ENCODE results near the gene GRM4.

The GRM4 gene

DNA sequence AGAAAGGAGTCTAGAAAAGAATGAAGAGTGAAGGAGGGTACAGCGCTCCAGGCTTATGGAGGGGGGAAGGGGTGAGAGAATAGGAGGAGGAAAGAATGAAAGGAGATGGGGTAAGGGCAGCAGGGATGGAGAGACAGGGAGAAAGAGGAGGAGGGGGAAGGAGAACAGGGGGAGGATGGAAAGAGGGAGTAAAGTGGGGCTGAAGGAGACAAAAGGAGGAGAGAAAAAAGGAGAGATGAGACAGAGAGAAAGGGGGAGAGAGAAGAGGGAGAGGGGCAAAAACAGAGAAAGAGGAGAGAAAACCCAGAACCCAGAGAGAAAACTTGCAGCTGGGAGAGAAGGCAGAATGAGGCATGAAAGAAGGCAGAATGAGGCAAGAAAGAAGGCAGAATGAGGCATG lies 110.7 kb downstream of the GRM4 start:
- Histone ChIP-seq H3K4me3 (ENCODE audit: low read length, poor library complexity, severe bottlenecking) (no peak overlapping the region), H3K27me3 (ENCODE audit: insufficient read depth, low read length, poor library complexity, severe bottlenecking) (no peaks in the 10 kb centered on the region), H3K9ac (ENCODE audit: low read depth, low read length, poor library complexity, severe bottlenecking) (no peak overlapping the region), H3K4me1 (ENCODE audit: insufficient read depth, low read length, poor library complexity, severe bottlenecking) (peaks cover 19% of the 10 kb centered on the region), H3K9me3 (ENCODE audit: insufficient read depth, low read depth, low read length) (no peaks in the 10 kb centered on the region), H3K4me2 (ENCODE audit: low read depth, low read length, poor library complexity, severe bottlenecking) (no peak overlapping the region), H3K36me3 (ENCODE audit: insufficient read depth, low read length) (no peaks in the 10 kb centered on the region), H3F3A (ENCODE audit: low read depth) (no peaks in the 10 kb centered on the region), H3K9me2 (replicated peaks; ENCODE audit: low read depth, low read length) (no peaks in the 10 kb centered on the region), H4K20me1 (ENCODE audit: insufficient read depth, low read length, poor library complexity, severe bottlenecking) (no peaks in the 10 kb centered on the region), H2AFZ (ENCODE audit: low read length) (no peak overlapping the region), H3K79me2 (ENCODE audit: insufficient read depth, low read length) (no peaks in the 10 kb centered on the region)
- TF ChIP-seq EZH2phosphoT487 (IDR thresholded peaks at IDR 0.05; ENCODE audit: borderline replicate concordance) (no peak), CTCF (conservative IDR thresholded peaks at IDR 0.05; ENCODE audit: low read length) (no peak)

DNA sequence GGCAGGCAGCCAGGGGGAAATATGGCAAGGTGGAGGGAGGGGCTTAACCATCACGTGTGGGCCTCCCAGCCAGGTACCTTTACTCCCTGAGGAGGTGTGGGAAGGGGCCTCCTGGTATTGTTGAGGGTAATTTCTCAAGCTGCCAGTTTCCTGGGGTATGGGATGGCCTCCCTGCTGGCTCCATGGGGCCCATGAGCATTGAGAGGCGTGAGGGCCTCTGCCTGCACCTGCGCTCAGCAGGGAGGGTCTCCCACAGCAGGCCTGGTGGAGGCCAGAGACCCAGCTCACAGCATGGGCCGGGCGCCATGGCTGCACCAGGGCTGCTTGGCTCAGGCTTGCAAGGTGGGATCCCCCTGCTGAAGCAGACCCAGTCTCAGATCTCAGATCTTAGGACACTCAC lies 113.0 kb downstream of the GRM4 start:
- Histone ChIP-seq H3K9me2 (replicated peaks; ENCODE audit: low read depth, low read length) (no peaks in the 10 kb centered on the region), H3K36me3 (ENCODE audit: insufficient read depth, low read length) (no peaks in the 10 kb centered on the region), H4K20me1 (ENCODE audit: insufficient read depth, low read length, poor library complexity, severe bottlenecking) (no peaks in the 10 kb centered on the region), H3K27me3 (ENCODE audit: insufficient read depth, low read length, poor library complexity, severe bottlenecking) (no peaks in the 10 kb centered on the region), H3F3A (ENCODE audit: low read depth) (no peaks in the 10 kb centered on the region), H3K9me3 (ENCODE audit: insufficient read depth, low read depth, low read length) (no peaks in the 10 kb centered on the region), H3K9ac (ENCODE audit: low read depth, low read length, poor library complexity, severe bottlenecking) (no peak overlapping the region), H3K4me1 (ENCODE audit: insufficient read depth, low read length, poor library complexity, severe bottlenecking) (peaks cover 19% of the 10 kb centered on the region), H3K4me2 (ENCODE audit: low read depth, low read length, poor library complexity, severe bottlenecking) (no peak overlapping the region), H2AFZ (ENCODE audit: low read length) (no peak overlapping the region), H3K4me3 (ENCODE audit: low read length, poor library complexity, severe bottlenecking) (no peak overlapping the region), H3K79me2 (ENCODE audit: insufficient read depth, low read length) (no peaks in the 10 kb centered on the region)
- TF ChIP-seq CTCF (conservative IDR thresholded peaks at IDR 0.05; ENCODE audit: low read length) = no peak
- TF ChIP-seq EZH2phosphoT487 (IDR thresholded peaks at IDR 0.05; ENCODE audit: borderline replicate concordance) = no peak

DNA sequence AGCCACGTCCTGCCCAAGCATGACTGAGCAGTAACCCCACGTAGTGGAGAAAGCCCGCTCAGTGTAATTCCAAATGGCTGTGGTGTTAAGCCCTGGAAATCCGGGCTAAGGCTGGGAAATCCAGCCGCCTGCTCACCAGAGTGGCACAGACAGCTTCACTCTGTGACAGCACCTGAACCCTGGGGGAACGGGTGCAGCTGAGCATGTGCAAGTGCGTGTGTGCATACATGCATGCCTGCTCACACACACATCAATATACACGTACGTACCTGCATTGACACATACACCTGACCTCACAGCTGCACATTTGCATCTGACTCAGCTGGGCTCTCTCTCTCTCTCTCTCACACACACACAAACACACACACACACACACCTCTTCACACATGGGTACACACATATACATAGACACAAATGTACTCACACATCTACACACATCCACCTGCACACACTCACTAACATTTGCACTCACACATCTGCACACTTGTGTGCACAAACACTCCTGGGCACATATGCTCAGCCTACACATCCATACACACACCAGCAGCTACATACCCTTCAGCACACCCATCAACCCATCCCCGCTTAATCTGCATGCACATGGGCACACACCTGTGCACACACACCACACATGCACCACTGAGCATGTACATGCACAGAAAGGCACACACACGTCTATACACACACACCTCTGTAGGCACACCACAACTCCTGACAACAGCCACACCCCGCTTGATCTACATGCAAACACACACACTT lies 114.1 kb downstream of the GRM4 start:
- no peaks in the 10 kb centered on the region for H3K9me2 ChIP-seq (replicated peaks; ENCODE audit: low read depth, low read length)
- peak overlapping the region; percentile 56 for H3K4me2 ChIP-seq (ENCODE audit: low read depth, low read length, poor library complexity, severe bottlenecking)
- TF ChIP-seq EZH2phosphoT487 (IDR thresholded peaks at IDR 0.05; ENCODE audit: borderline replicate concordance) = no peak
- no peak for TF ChIP-seq CTCF (conservative IDR thresholded peaks at IDR 0.05; ENCODE audit: low read length)
- no peak overlapping the region for H2AFZ ChIP-seq (ENCODE audit: low read length)
- H3K27me3 ChIP-seq (ENCODE audit: insufficient read depth, low read length, poor library complexity, severe bottlenecking) = no peaks in the 10 kb centered on the region
- H3K79me2 ChIP-seq (ENCODE audit: insufficient read depth, low read length) = no peaks in the 10 kb centered on the region
- H3K4me3 ChIP-seq (ENCODE audit: low read length, poor library complexity, severe bottlenecking) = peak overlapping the region; percentile 0
- peak overlapping the region; percentile 5 for H3K9ac ChIP-seq (ENCODE audit: low read depth, low read length, poor library complexity, severe bottlenecking)
- no peaks in the 10 kb centered on the region for H3K36me3 ChIP-seq (ENCODE audit: insufficient read depth, low read length)
- no peaks in the 10 kb centered on the region for H4K20me1 ChIP-seq (ENCODE audit: insufficient read depth, low read length, poor library complexity, severe bottlenecking)
- peaks cover 19% of the 10 kb centered on the region for H3K4me1 ChIP-seq (ENCODE audit: insufficient read depth, low read length, poor library complexity, severe bottlenecking)
- H3K9me3 ChIP-seq (ENCODE audit: insufficient read depth, low read depth, low read length) = no peaks in the 10 kb centered on the region
- H3F3A ChIP-seq (ENCODE audit: low read depth) = no peaks in the 10 kb centered on the region
